ENCODE data around the gene EIF4EBP3. TPM values are rescaled to one million over a fixed set of nuclear protein-coding genes. Genes with fewer than 3 reads are reported as not detected.

Gene EIF4EBP3
- total and polyA plus RNA-seq, 9 of the 15 experiments (the other 6 are each of a cell fraction or from before 2014, with no cell fraction given): 1.3 to 7.5 (median 3.8) TPM

- TF ChIP-seq NFXL1 (CRISPR knock-in tag; IDR thresholded peaks at IDR 0.05) (no peak), CBFB (CRISPR knock-in tag; IDR thresholded peaks at IDR 0.05) (no peak)
Measured at GRCh38 chr5:140540227-140540626, 7.2 kb upstream of the EIF4EBP3 start (continued).

GRCh38 chr5:140542972-140543371 lies 4.5 kb upstream of the EIF4EBP3 start:
- Histone ChIP-seq H3K9ac (ENCODE audit: insufficient read depth in 1 of 2, low read depth in 2 of 2, low read length in 2 of 2) (no peak overlapping the region), H3K27me3 (ENCODE audit: control insufficient read depth in 2 of 2, insufficient read depth in 2 of 2, low read length in 2 of 2) (no peaks in the 10 kb centered on the region), H3K4me1 (replicated peaks in 1 of 2; ENCODE audit: control insufficient read depth in 2 of 2, insufficient read depth in 2 of 2, low read length in 2 of 2) (peaks cover 10 to 12% of the 10 kb centered on the region in 2 experiments; a peak in 4 of 5 replicates), H3K9me3 (replicated peaks; ENCODE audit: control insufficient read depth, insufficient read depth, low read depth, low read length) (no peaks in the 10 kb centered on the region), H3K79me2 (ENCODE audit: control insufficient read depth, insufficient read depth, low read length) (peaks cover 2% of the 10 kb centered on the region; the same call in 1 of the 3 replicates), H3K9me1 (ENCODE audit: control insufficient read depth, insufficient read depth, low read length) (peaks cover 3% of the 10 kb centered on the region), H3K4me3 (no peak overlapping the region), H4K20me1 (replicated peaks; ENCODE audit: control insufficient read depth, insufficient read depth, low read length) (no peaks in the 10 kb centered on the region), H3K4me2 (ENCODE audit: insufficient read depth, low read length) (no peak overlapping the region), H2AFZ (ENCODE audit: low read depth, low read length) (no peak overlapping the region), H3K27ac (ENCODE audit: extremely low read depth, low read depth, low read length) (no peak overlapping the region), H3K36me3 (ENCODE audit: control insufficient read depth, insufficient read depth, low read length) (peaks cover 63% of the 10 kb centered on the region; the same call in 2 of the 3 replicates)
- FAIRE-seq (no peak), ATAC-seq (no peak), DNase-seq (ENCODE audit: extremely low read depth in 1 of 4, low spot score in 3 of 4) (no peak)
- TF ChIP-seq SIX5 (IDR thresholded peaks at IDR 0.05; ENCODE audit: borderline replicate concordance in 1 of 2, insufficient read depth in 1 of 2, low read depth in 1 of 2, low read length in 2 of 2): no peak
- TF ChIP-seq NFE2 (IDR thresholded peaks at IDR 0.05; ENCODE audit: low read depth): no peak
- TF ChIP-seq MYNN (IDR thresholded peaks at IDR 0.05): no peak
- no peak for TF ChIP-seq MYNN (CRISPR knock-in tag; IDR thresholded peaks at IDR 0.05)
- no peak for TF ChIP-seq RBFOX2 (IDR thresholded peaks at IDR 0.05; ENCODE audit: low read depth, low read length)
- BruUV-seq (replicated peaks): no TSS peak
- in situ Hi-C loops (cut with MboI): no loop called here
- intact Hi-C loops (cut with micrococcal nuclease): no loop called here
- ChIA-PET CTCF (ENCODE audit: low intra/inter-chr PET ratio) (no interaction called here), POLR2A (no interaction called here)
- WGBS (ENCODE audit: insufficient coverage, low coverage, missing lambda C conversion rate): 94% methylated on average over 1 of the region's 5 CpGs
